GM21360 (cell line): Measurements from ENCODE around the gene APOB.

Experiments
- ATAC-seq: cut with Tn5 transposase; IDR thresholded peaks from one replicate; pipeline ENCODE4 v1.9.1; 2021; ENCODE audit warnings: mild to moderate bottlenecking, moderate library complexity; ENCODE audit not compliant: unreplicated experiment

Gene APOB

GRCh38 chr2:21006423-21007128 is 37.3 kb downstream of the APOB start:
- ATAC-seq: no peak

- no peak for ATAC-seq
Measured at GRCh38 chr2:21005700-21006422, 38.0 kb downstream of the APOB start.

- ATAC-seq: no peak
Measured at GRCh38 chr2:21005111-21005699, 38.7 kb downstream of the APOB start.

- ATAC-seq: no peak
Measured at GRCh38 chr2:21004181-21004572, 39.7 kb downstream of the APOB start.

GRCh38 chr2:21003572-21004180 is 40.2 kb downstream of the APOB start:
- ATAC-seq: no peak

GRCh38 chr2:21002814-21003192 is 41.1 kb downstream of the APOB start:
- no peak for ATAC-seq

- ATAC-seq: no peak
Measured at GRCh38 chr2:21001988-21002813, 41.7 kb downstream of the APOB start.

GRCh38 chr2:21001225-21001946 is 42.5 kb downstream of the APOB start:
- no peak for ATAC-seq

GRCh38 chr2:20999906-21000645 is 43.8 kb downstream of the APOB start:
- ATAC-seq: no peak

GRCh38 chr2:20998972-20999905 is 44.6 kb downstream of the APOB start:
- ATAC-seq: no peak

- no peak for ATAC-seq
Measured at GRCh38 chr2:20997953-20998722, 45.7 kb downstream of the APOB start.

- ATAC-seq: no peak
Measured at GRCh38 chr2:20994130-20994529, 49.7 kb downstream of the APOB start.

- no peak for ATAC-seq
Measured at GRCh38 chr2:20992201-20992711, 51.6 kb downstream of the APOB start.

- no peak for ATAC-seq
Measured at GRCh38 chr2:20990442-20991430, 53.1 kb downstream of the APOB start.

GRCh38 chr2:20989404-20989803 is 54.5 kb downstream of the APOB start:
- ATAC-seq: no peak

GRCh38 chr2:20988905-20989304 is 55.0 kb downstream of the APOB start:
- no peak for ATAC-seq
